Activated gamma-delta T cell treated with Interleukin-2 at 50 U/mL for 16 hours (primary cell): ENCODE results near the gene PRR20D.
"Not testable (repeated sequence)": the region's sequence is repeated elsewhere in the genome, so short reads cannot be mapped to it uniquely, and the experiment has no call there.

Experiments used
- DNase-seq: peaks from one replicate; pipeline ENCODE4 v3.0.0-alpha.2; 2020

The PRR20D gene

GRCh38 chr13:57160332-57160731 is at the start of gene PRR20D:
Gene PRR20D, plus strand, starts transcription at chr13:57160632. Its CDS starts 387 bp downstream, at chr13:57161019.
- not testable (repeated sequence) for DNase-seq

GRCh38 chr13:57114945-57115344 is 45.5 kb upstream of the PRR20D start:
- no peak for DNase-seq

GRCh38 chr13:57123681-57124080 is 36.8 kb upstream of the PRR20D start:
- no peak for DNase-seq

GRCh38 chr13:57128909-57129308 is 31.5 kb upstream of the PRR20D start:
- no peak for DNase-seq

- DNase-seq, result no peak
Measured at GRCh38 chr13:57136093-57136492, 24.3 kb upstream of the PRR20D start.

GRCh38 chr13:57137585-57137984 is 22.8 kb upstream of the PRR20D start:
- DNase-seq, result no peak

GRCh38 chr13:57138988-57139387 is 21.4 kb upstream of the PRR20D start:
- DNase-seq, result no peak

- not testable (repeated sequence) for DNase-seq
Measured at GRCh38 chr13:57139781-57140180, 20.7 kb upstream of the PRR20D start.

GRCh38 chr13:57140235-57140968 is 20.0 kb upstream of the PRR20D start, which contains the start of gene PRR20A:
Gene PRR20A, plus strand, starts transcription at chr13:57140918. Its CDS starts 387 bp downstream, at chr13:57141305.
- DNase-seq, result not testable (repeated sequence)

GRCh38 chr13:57147188-57147587 is 13.2 kb upstream of the PRR20D start, which contains the start of gene PRR20B:
Gene PRR20B, plus strand, starts transcription at chr13:57147488. Its CDS starts 387 bp downstream, at chr13:57147875.
- not testable (repeated sequence) for DNase-seq

- not testable (repeated sequence) for DNase-seq
Measured at GRCh38 chr13:57148106-57148505, 12.3 kb upstream of the PRR20D start.

GRCh38 chr13:57153761-57154160 is 6.7 kb upstream of the PRR20D start, which contains the start of gene PRR20C:
Gene PRR20C, plus strand, starts transcription at chr13:57154061. Its CDS starts 387 bp downstream, at chr13:57154448.
- DNase-seq, result not testable (repeated sequence)

GRCh38 chr13:57166897-57167296 is 6.5 kb downstream of the PRR20D start, which contains the start of gene PRR20E:
Gene PRR20E, plus strand, starts transcription at chr13:57167197. Its CDS starts 387 bp downstream, at chr13:57167584.
- DNase-seq, result not testable (repeated sequence)

- DNase-seq, result no peak
Measured at GRCh38 chr13:57191667-57192066, 31.2 kb downstream of the PRR20D start.

GRCh38 chr13:57212989-57213388 is 52.6 kb downstream of the PRR20D start:
- DNase-seq, result no peak
